Measurements from ENCODE around the gene C10orf143. TPM values are rescaled to one million over a fixed set of nuclear protein-coding genes. Genes with fewer than 3 reads are reported as not detected.

The C10orf143 gene
- polyA plus RNA-seq, 1 donor (not counting 4 experiments of a cell fraction or from before 2014, with no cell fraction given), result 1.4 TPM

- Histone ChIP-seq H3K27ac (ENCODE audit: control insufficient read depth, insufficient read depth, low read length) (no peak overlapping the region), H3K9me1 (ENCODE audit: control insufficient read depth, extremely low read depth, insufficient read depth, low read length) (no peaks in the 10 kb centered on the region), H3K79me2 (ENCODE audit: control insufficient read depth, insufficient read depth, low read length) (no peaks in the 10 kb centered on the region), H3K36me3 (ENCODE audit: control insufficient read depth in 2 of 2, extremely low read depth in 1 of 2, insufficient read depth in 2 of 2, low read length in 2 of 2) (no peaks in the 10 kb centered on the region), H3K4me3 (ENCODE audit: control insufficient read depth in 2 of 3, extremely low read depth in 1 of 3, insufficient read depth in 2 of 3, low read depth in 1 of 3, low read length in 3 of 3) (no peak overlapping the region), H3K4me1 (ENCODE audit: control insufficient read depth, extremely low read depth, insufficient read depth, low read length) (no peaks in the 10 kb centered on the region), H3K27me3 (ENCODE audit: control insufficient read depth, extremely low read depth, insufficient read depth, low read length) (no peaks in the 10 kb centered on the region), H4K20me1 (ENCODE audit: control insufficient read depth, extremely low read depth, insufficient read depth, low read length) (no peaks in the 10 kb centered on the region), H3K9ac (ENCODE audit: control insufficient read depth, extremely low read depth, insufficient read depth, low read length) (no peak overlapping the region), H2AFZ (ENCODE audit: control insufficient read depth, low read length) (no peak overlapping the region), H3K4me2 (ENCODE audit: control insufficient read depth, extremely low read depth, insufficient read depth, low read depth, low read length) (no peak overlapping the region), H3K9me3 (ENCODE audit: control insufficient read depth, low read depth, low read length) (no peaks in the 10 kb centered on the region)
- FAIRE-seq, result no peak
- dilution Hi-C loops (cut with MboI; ENCODE audit: extremely low pct_ligation_motif_present, low sequenced_read_pairs), result no loop called here
- DNase-seq (ENCODE audit: low read depth, low spot score), result no peak
- TF ChIP-seq CTCF (optimal IDR thresholded peaks at IDR 0.05 in 1 of 3, IDR thresholded peaks at IDR 0.05 in 1 of 3, conservative IDR thresholded peaks at IDR 0.05 in 1 of 3; ENCODE audit: extremely low read depth in 1 of 3, insufficient read depth in 2 of 3, low read length in 3 of 3), result no peak
- TF ChIP-seq EZH2 (IDR thresholded peaks at IDR 0.05; ENCODE audit: low read length), result no peak
Measured at GRCh38 chr10:130016993-130017630, 93.5 kb downstream of the C10orf143 start.

- no peaks in the 10 kb centered on the region for H3K27me3 ChIP-seq (ENCODE audit: control insufficient read depth, extremely low read depth, insufficient read depth, low read length)
- H3K9me1 ChIP-seq (ENCODE audit: control insufficient read depth, extremely low read depth, insufficient read depth, low read length), result no peaks in the 10 kb centered on the region
- H3K36me3 ChIP-seq (ENCODE audit: control insufficient read depth in 2 of 2, extremely low read depth in 1 of 2, insufficient read depth in 2 of 2, low read length in 2 of 2), result no peaks in the 10 kb centered on the region
- H3K4me3 ChIP-seq (ENCODE audit: control insufficient read depth in 2 of 3, extremely low read depth in 1 of 3, insufficient read depth in 2 of 3, low read depth in 1 of 3, low read length in 3 of 3), result no peak overlapping the region
- TF ChIP-seq CTCF (optimal IDR thresholded peaks at IDR 0.05 in 1 of 3, IDR thresholded peaks at IDR 0.05 in 1 of 3, conservative IDR thresholded peaks at IDR 0.05 in 1 of 3; ENCODE audit: extremely low read depth in 1 of 3, insufficient read depth in 2 of 3, low read length in 3 of 3) (no peak), EZH2 (IDR thresholded peaks at IDR 0.05; ENCODE audit: low read length) (no peak)
- no peaks in the 10 kb centered on the region for H3K4me1 ChIP-seq (ENCODE audit: control insufficient read depth, extremely low read depth, insufficient read depth, low read length)
- no peak overlapping the region for H3K27ac ChIP-seq (ENCODE audit: control insufficient read depth, insufficient read depth, low read length)
- FAIRE-seq (no peak), DNase-seq (ENCODE audit: low read depth, low spot score) (no peak)
- no peaks in the 10 kb centered on the region for H3K9me3 ChIP-seq (ENCODE audit: control insufficient read depth, low read depth, low read length)
- no peaks in the 10 kb centered on the region for H3K79me2 ChIP-seq (ENCODE audit: control insufficient read depth, insufficient read depth, low read length)
- dilution Hi-C loops (cut with MboI; ENCODE audit: extremely low pct_ligation_motif_present, low sequenced_read_pairs), result no loop called here
- H3K4me2 ChIP-seq (ENCODE audit: control insufficient read depth, extremely low read depth, insufficient read depth, low read depth, low read length), result no peak overlapping the region
- no peak overlapping the region for H2AFZ ChIP-seq (ENCODE audit: control insufficient read depth, low read length)
- H3K9ac ChIP-seq (ENCODE audit: control insufficient read depth, extremely low read depth, insufficient read depth, low read length), result no peak overlapping the region
- no peaks in the 10 kb centered on the region for H4K20me1 ChIP-seq (ENCODE audit: control insufficient read depth, extremely low read depth, insufficient read depth, low read length)
Measured at GRCh38 chr10:130016095-130016494, 94.5 kb downstream of the C10orf143 start.
